ENCODE measurements around the gene SYDE1. TPM values are rescaled to one million over a fixed set of nuclear protein-coding genes. Genes with fewer than 3 reads are reported as not detected.

The SYDE1 gene
- polyA plus RNA-seq, 10 donors: 11.9 to 27.3 (median 15.2) TPM

GRCh38 chr19:15123900-15124299 is 16.7 kb downstream of the SYDE1 start:
- DNase-seq: peak; percentile 53 to 75 (median 66)

- DNase-seq: no peak
Observed at GRCh38 chr19:15124572-15125231, 17.5 kb downstream of the SYDE1 start.

GRCh38 chr19:15125232-15126067 is 18.2 kb downstream of the SYDE1 start:
- DNase-seq: peak; percentile 98 to 99 (median 98)

GRCh38 chr19:15126131-15126910 is 19.1 kb downstream of the SYDE1 start:
- DNase-seq: no peak

- no peak for DNase-seq
Observed at GRCh38 chr19:15128162-15128770, 21.1 kb downstream of the SYDE1 start.

DNA sequence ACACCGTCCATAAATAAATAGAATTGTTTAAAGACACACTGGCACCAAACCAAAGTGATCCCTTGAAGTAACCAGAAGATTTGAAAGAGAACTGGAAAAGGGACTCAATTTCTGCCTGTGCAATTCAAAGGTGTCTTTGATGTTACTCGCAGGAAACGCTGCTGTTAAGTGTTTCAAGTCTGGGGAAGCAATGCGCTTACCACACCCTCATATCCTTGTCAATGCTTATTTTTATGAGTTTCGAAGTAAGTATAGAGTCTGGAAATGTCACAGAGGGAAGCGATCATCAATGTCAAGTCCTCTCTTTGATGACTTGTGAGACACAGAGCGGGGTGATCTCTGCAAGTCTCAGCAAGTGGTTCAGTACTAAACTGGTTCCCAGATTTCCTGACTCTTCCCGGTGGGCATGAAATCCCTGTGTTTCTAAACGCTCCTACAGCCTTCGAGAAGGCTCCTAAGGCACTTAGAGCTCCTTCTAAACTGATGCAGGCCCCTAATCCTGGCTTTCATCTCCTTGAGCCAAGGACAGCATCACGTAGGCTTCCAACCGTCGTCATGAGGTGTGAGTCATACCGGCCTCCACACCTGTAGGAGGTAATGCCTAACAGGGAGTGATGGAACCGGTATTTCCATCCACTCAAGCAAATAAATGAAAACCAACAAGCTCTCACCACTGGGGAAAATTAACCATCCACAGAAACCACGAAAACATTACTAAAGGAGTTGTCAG is 22.8 kb downstream of the SYDE1 start:
- no peak for DNase-seq

DNA sequence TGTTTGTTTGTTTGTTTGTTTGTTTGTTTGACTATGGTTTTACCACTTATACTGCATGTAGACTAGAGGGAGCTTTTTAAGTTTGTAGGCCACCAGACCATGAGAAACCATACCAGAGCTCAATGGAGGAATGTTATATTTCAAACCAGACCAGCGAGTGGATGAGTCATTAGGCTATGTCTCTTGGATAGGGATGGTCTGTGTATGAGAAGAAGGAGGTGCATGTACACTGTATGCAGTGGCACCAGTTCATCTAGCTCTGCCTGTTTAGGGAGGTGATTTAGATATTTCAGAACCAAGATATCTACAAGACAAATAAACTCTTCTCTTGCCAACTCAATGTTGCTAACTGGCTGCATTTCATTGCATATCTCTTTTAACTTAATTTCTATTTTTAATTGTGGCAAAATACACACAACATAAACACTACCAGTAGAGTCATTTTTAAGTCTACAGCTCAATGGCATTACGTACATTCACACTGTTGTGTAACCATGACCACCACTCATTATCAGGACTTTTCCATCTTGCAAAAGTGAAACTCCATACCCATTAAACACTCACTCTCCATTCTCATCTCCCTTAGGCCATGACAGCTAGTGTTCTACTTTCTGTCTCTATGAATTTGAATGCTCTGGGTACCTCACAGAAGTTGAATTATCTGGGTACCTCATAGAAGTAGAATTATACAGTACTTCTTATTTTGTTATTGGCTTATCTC is 29.2 kb downstream of the SYDE1 start:
- DNase-seq: no peak

GRCh38 chr19:15137777-15138176 is 30.6 kb downstream of the SYDE1 start:
- DNase-seq: no peak

- no peak for DNase-seq
Observed at GRCh38 chr19:15138427-15138826, 31.2 kb downstream of the SYDE1 start.

DNA sequence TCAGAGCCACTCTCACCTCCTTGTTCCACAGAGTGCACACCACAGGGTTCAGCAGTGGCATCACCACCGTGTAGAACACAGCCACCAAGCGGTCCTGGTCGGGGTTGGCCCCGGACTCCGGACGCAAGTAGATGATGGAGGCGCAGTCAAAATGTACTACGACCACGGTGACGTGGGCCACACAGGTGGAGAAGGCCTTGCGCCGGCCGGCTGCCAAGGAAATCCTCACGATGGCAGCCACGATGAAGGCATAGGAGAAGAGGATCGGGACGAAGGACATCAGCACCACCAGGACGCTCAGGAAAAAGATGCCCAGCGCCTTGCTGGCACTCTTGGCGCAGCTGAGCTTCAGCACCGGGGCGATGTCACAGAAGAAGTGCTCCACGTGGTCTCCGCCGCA is 33.9 kb downstream of the SYDE1 start:
- DNase-seq: no peak

DNA sequence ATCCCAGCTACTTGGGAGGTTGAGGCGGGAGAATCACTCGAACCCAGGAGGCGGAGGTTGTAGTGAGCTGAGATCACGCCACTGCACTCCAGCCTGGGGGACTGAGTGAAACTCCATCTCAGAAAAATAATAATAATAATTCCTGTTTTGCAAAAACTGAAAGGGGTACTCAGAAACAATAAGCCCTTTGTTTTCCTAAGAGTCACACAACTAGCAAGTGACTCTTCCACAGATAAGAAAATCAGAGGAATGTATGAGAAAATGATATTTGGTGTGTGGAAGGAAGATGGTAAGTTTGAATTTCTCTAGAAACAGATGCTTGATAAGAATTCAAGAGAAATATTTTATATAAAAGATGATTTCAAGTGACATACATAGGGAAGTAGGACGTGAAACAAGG is 35.1 kb downstream of the SYDE1 start:
- no peak for DNase-seq

GRCh38 chr19:15144046-15144646 is 36.9 kb downstream of the SYDE1 start:
- no peak for DNase-seq

DNA sequence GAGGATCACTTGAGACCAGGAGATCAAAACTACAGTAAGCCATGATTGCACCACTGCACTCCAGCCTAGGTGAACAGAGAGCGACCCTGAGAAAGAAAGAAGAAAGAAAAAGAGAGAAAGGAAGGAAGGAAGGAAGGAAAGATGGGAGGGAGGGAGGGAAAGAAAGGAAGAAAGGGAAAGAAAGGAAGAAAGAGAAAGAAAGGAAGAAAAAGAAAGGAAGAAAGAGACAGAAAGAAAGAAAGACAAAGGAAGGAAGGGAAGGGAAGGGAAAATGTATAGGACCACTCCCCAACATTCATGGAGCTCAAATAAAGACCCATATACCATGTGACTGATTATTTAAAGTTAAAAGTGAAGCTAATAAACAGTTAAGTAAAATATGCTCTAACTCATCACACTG is 39.9 kb downstream of the SYDE1 start:
- DNase-seq: no peak

GRCh38 chr19:15149737-15150136 is 42.5 kb downstream of the SYDE1 start:
- DNase-seq: no peak

DNA sequence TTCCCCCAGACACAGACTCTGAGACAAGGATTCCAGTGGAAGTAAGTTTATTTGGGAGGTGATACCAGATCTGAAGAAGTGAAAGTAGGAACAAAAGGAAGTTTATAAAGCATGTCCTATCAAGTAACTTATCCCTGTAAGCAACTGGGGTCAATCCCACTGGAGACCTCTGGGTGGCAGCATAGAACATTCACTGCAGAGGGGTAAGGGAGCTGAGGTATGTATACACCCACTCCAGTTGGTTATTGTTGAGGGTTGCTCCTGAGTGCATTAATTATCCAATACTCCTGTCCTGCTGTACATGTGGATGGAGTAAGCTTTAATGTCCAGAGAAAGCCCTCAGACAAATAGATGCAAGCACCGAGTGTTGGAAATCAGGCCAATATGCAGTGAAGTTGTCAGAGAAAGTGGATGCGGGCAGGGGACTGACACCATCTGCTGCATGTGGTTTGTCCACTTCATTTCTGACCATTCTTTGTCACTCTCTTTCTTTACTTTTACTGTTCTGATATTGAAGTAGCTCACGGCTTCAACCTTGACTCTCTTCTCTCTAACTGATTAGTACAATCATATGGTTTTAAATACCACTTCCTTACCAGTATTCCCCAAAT is 46.9 kb downstream of the SYDE1 start:
- DNase-seq: no peak

- no peak for DNase-seq
Observed at GRCh38 chr19:15155296-15155695, 48.1 kb downstream of the SYDE1 start.

DNA sequence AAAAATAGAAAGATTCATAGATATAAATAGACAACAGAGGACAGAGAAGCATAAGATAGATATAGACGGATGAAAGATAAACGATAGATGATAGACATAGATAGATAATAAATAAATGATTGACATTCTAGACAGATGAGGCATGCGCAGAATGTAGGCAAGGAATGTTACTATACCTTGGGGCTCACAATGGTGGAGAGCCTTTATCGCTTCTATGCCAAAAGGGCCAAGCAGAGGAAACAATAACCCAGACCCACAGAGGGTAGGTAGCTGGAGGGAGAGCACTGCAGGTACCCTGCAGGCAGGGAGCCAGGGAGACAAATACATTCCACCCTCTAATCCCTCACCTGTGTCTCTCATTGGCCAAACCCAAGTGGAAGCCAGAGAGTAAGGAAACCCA is 49.2 kb downstream of the SYDE1 start:
- no peak for DNase-seq

GRCh38 chr19:15159251-15159650 is 52.0 kb downstream of the SYDE1 start:
- no peak for DNase-seq

DNA sequence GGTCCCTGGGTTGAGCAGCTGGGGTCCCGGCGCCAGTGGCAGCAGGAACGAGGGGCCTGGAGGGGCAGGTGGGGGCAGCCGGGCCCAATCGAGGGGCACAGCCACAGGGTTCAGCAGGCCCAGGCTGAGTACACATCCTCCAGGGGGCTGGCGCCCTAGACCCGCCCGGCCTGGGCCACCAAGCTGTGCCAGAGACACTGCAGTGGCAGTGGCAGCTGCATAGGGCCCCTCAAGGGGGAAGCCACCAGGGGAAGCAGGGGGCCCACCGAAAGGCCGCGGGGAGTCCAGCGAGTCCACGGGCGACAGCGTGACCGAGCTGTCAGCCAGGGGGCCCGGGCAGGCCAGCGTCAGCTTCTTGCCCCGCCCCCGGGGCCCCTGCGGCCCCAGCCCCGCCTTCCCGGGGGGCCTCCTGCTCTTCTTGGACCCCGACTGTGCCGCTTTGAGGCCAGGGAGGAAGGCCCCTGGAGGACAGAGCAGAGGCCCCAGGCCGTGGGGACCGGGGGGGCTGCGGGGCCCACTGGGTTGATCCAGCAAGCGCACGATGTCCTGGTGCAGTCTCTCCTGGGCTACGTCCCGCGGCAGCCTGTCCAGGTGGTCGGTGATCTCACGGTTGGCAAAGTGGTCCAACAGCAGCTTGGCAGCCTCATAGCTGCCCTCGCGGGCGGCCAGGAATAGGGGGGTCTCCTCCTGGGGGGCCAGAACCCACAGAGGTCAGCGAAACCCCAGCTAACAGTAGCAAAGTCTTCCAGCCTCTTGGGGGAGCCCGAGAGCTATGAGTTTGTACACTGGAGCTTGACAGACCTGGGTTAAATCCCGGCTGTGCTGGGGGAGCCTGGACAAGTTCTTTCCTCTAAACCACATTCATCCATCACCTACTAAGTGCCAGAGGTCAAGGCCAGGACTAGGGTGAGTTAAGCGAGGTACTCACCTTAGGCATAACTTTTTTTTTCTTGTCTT is 54.1 kb downstream of the SYDE1 start:
- DNase-seq: no peak
